K562 (cell line): ENCODE measurements around the gene VTN. TPM values are rescaled to one million over a fixed set of nuclear protein-coding genes. Genes with fewer than 3 reads are reported as not detected.

Source experiments
- KLF16 ChIP-seq: IDR thresholded peaks from 2 replicates; pipeline ENCODE4 v1.6.1; 2016; ENCODE audit warnings: antibody characterized with exemption
- REST ChIP-seq, 2 experiments: fragments of 450-650 bp; formaldehyde crosslinking in 1 of 2; IDR thresholded peaks; 2 replicates each; pipeline versions ENCODE4 v1.4.0 to v1.6.1; 2014 to 2020; ENCODE audit warnings: mild to moderate bottlenecking in 2 of 2, borderline replicate concordance in 1 of 2, low read depth in 1 of 2
- polyA plus RNA-seq, 8 experiments: library from polyadenylated mRNA; depleted of rRNA in 4 of 8; stranded (reverse) in 5 of 8; unstranded in 3 of 8; fragments of >200 nt; fragmentation: Nextera tagmentation in 2 of 8; fragmentation: Illumina TruSeq in 1 of 8; extraction: Ambion mirVana in 2 of 8; extraction: Trizol in 1 of 8; gene quantifications; 2 replicates each; pipeline versions ENCODE4 v1.2.1 to v1.2.3, GENCODE V29; 2011 to 2014; ENCODE audit warnings: inconsistent platforms in 1 of 8, missing spikeins in 1 of 8
- total RNA-seq, 7 experiments: library from RNA; depleted of rRNA in 6 of 7; stranded (reverse); fragments of >200 nt in 6 of 7; fragmentation: Illumina TruSeq in 2 of 7; extraction: Trizol in 2 of 7; gene quantifications; 2 replicates each; pipeline versions ENCODE4 v1.2.1 to v1.2.3, GENCODE V29; 2011 to 2021; ENCODE audit warnings: low replicate concordance in 1 of 7
- TF ChIP-seq, protein P1 (sequence below): fragments of 200-600 bp; sonication (generic); IDR thresholded peaks from one replicate; pipeline ENCODE4 v1.6.1; 2012; ENCODE audit warnings: mild to moderate bottlenecking, low read depth, low read length, inconsistent platforms
- TF ChIP-seq, protein P2 (sequence below): IDR thresholded peaks from 2 replicates; pipeline ENCODE4 v1.6.1; 2011; ENCODE audit warnings: borderline replicate concordance, low read depth, mild to moderate bottlenecking, moderate library complexity, low read length; ENCODE audit not compliant: insufficient read depth, poor library complexity, severe bottlenecking

Gene VTN
- total and polyA plus RNA-seq, 9 of the 15 experiments (the other 6 are each of a cell fraction or from before 2014, with no cell fraction given): 0.13 to 1.0 (median 0.29) TPM; not detected in 1

GRCh38 chr17:28416703-28417311 lies 46.7 kb upstream of the VTN start (continued):
- TF ChIP-seq, protein P1, sequence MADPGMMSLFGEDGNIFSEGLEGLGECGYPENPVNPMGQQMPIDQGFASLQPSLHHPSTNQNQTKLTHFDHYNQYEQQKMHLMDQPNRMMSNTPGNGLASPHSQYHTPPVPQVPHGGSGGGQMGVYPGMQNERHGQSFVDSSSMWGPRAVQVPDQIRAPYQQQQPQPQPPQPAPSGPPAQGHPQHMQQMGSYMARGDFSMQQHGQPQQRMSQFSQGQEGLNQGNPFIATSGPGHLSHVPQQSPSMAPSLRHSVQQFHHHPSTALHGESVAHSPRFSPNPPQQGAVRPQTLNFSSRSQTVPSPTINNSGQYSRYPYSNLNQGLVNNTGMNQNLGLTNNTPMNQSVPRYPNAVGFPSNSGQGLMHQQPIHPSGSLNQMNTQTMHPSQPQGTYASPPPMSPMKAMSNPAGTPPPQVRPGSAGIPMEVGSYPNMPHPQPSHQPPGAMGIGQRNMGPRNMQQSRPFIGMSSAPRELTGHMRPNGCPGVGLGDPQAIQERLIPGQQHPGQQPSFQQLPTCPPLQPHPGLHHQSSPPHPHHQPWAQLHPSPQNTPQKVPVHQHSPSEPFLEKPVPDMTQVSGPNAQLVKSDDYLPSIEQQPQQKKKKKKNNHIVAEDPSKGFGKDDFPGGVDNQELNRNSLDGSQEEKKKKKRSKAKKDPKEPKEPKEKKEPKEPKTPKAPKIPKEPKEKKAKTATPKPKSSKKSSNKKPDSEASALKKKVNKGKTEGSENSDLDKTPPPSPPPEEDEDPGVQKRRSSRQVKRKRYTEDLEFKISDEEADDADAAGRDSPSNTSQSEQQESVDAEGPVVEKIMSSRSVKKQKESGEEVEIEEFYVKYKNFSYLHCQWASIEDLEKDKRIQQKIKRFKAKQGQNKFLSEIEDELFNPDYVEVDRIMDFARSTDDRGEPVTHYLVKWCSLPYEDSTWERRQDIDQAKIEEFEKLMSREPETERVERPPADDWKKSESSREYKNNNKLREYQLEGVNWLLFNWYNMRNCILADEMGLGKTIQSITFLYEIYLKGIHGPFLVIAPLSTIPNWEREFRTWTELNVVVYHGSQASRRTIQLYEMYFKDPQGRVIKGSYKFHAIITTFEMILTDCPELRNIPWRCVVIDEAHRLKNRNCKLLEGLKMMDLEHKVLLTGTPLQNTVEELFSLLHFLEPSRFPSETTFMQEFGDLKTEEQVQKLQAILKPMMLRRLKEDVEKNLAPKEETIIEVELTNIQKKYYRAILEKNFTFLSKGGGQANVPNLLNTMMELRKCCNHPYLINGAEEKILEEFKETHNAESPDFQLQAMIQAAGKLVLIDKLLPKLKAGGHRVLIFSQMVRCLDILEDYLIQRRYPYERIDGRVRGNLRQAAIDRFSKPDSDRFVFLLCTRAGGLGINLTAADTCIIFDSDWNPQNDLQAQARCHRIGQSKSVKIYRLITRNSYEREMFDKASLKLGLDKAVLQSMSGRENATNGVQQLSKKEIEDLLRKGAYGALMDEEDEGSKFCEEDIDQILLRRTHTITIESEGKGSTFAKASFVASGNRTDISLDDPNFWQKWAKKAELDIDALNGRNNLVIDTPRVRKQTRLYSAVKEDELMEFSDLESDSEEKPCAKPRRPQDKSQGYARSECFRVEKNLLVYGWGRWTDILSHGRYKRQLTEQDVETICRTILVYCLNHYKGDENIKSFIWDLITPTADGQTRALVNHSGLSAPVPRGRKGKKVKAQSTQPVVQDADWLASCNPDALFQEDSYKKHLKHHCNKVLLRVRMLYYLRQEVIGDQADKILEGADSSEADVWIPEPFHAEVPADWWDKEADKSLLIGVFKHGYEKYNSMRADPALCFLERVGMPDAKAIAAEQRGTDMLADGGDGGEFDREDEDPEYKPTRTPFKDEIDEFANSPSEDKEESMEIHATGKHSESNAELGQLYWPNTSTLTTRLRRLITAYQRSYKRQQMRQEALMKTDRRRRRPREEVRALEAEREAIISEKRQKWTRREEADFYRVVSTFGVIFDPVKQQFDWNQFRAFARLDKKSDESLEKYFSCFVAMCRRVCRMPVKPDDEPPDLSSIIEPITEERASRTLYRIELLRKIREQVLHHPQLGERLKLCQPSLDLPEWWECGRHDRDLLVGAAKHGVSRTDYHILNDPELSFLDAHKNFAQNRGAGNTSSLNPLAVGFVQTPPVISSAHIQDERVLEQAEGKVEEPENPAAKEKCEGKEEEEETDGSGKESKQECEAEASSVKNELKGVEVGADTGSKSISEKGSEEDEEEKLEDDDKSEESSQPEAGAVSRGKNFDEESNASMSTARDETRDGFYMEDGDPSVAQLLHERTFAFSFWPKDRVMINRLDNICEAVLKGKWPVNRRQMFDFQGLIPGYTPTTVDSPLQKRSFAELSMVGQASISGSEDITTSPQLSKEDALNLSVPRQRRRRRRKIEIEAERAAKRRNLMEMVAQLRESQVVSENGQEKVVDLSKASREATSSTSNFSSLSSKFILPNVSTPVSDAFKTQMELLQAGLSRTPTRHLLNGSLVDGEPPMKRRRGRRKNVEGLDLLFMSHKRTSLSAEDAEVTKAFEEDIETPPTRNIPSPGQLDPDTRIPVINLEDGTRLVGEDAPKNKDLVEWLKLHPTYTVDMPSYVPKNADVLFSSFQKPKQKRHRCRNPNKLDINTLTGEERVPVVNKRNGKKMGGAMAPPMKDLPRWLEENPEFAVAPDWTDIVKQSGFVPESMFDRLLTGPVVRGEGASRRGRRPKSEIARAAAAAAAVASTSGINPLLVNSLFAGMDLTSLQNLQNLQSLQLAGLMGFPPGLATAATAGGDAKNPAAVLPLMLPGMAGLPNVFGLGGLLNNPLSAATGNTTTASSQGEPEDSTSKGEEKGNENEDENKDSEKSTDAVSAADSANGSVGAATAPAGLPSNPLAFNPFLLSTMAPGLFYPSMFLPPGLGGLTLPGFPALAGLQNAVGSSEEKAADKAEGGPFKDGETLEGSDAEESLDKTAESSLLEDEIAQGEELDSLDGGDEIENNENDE: no peak
- TF ChIP-seq KLF16 (peak; percentile 19; the same call in 1 of the 2 replicates), REST (IDR thresholded peaks at IDR 0.05; ENCODE audit: borderline replicate concordance) (peak; percentile 54; the same call in 1 of the 2 replicates), REST (CRISPR knock-in tag; IDR thresholded peaks at IDR 0.05; ENCODE audit: low read depth) (no peak)
- TF ChIP-seq, protein P2, sequence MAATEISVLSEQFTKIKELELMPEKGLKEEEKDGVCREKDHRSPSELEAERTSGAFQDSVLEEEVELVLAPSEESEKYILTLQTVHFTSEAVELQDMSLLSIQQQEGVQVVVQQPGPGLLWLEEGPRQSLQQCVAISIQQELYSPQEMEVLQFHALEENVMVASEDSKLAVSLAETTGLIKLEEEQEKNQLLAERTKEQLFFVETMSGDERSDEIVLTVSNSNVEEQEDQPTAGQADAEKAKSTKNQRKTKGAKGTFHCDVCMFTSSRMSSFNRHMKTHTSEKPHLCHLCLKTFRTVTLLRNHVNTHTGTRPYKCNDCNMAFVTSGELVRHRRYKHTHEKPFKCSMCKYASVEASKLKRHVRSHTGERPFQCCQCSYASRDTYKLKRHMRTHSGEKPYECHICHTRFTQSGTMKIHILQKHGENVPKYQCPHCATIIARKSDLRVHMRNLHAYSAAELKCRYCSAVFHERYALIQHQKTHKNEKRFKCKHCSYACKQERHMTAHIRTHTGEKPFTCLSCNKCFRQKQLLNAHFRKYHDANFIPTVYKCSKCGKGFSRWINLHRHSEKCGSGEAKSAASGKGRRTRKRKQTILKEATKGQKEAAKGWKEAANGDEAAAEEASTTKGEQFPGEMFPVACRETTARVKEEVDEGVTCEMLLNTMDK: peak; percentile 81
